Activated T-cell treated with anti-CD3 and anti-CD28 coated beads, Interleukin-2, amount 50 U/mL, for 72 hours (primary cell): ENCODE data around the gene SPSB3. TPM values are rescaled to one million over a fixed set of nuclear protein-coding genes. Genes with fewer than 3 reads are reported as not detected.

Source experiments
- ATAC-seq, 2 donors: fragments of 150-1000 bp; cut with Tn5 transposase; replicated peaks in 1 of 2; 2 replicates each; pipeline ENCODE4 v1.10.0; 2021; ENCODE audit warnings: moderate library complexity in 2 of 2, mild to moderate bottlenecking in 1 of 2
- DNase-seq, 2 donors: peaks; one replicate each; pipeline ENCODE4 v3.0.0; 2021 to 2022; ENCODE audit warnings: mixed read lengths in 1 of 2
- H3K27ac Mint-ChIP-seq: one replicate; pipeline ENCODE4 v1.8.0; 2022; ENCODE audit warnings: mild to moderate bottlenecking, moderate library complexity, mixed read lengths
- H3K27me3 Mint-ChIP-seq: one replicate; pipeline ENCODE4 v1.8.0; 2022; ENCODE audit warnings: low read depth, mixed read lengths
- H3K36me3 Mint-ChIP-seq, 2 donors: one replicate each; pipeline ENCODE4 v1.8.0; 2022; ENCODE audit warnings: mixed read lengths in 2 of 2, mild to moderate bottlenecking in 1 of 2; ENCODE audit not compliant: insufficient read depth in 2 of 2
- H3K4me1 Mint-ChIP-seq: one replicate; pipeline ENCODE4 v1.8.0; 2022; ENCODE audit warnings: low read depth, mixed read lengths
- H3K4me3 Mint-ChIP-seq, 2 donors: one replicate each; pipeline ENCODE4 v1.8.0; 2022; ENCODE audit warnings: mild to moderate bottlenecking in 2 of 2, mixed read lengths in 2 of 2, moderate library complexity in 2 of 2
- H3K9me3 Mint-ChIP-seq, 2 donors: one replicate each; pipeline ENCODE4 v1.8.0; 2022; ENCODE audit warnings: mixed read lengths in 2 of 2
- total RNA-seq, 2 donors: library from RNA; stranded (reverse); gene quantifications; one replicate each; pipeline ENCODE4 v1.2.3, GENCODE V29; 2022

SPSB3 gene
- total RNA-seq, result 10 to 100 TPM; 37.1 to 40.1 TPM

DNA sequence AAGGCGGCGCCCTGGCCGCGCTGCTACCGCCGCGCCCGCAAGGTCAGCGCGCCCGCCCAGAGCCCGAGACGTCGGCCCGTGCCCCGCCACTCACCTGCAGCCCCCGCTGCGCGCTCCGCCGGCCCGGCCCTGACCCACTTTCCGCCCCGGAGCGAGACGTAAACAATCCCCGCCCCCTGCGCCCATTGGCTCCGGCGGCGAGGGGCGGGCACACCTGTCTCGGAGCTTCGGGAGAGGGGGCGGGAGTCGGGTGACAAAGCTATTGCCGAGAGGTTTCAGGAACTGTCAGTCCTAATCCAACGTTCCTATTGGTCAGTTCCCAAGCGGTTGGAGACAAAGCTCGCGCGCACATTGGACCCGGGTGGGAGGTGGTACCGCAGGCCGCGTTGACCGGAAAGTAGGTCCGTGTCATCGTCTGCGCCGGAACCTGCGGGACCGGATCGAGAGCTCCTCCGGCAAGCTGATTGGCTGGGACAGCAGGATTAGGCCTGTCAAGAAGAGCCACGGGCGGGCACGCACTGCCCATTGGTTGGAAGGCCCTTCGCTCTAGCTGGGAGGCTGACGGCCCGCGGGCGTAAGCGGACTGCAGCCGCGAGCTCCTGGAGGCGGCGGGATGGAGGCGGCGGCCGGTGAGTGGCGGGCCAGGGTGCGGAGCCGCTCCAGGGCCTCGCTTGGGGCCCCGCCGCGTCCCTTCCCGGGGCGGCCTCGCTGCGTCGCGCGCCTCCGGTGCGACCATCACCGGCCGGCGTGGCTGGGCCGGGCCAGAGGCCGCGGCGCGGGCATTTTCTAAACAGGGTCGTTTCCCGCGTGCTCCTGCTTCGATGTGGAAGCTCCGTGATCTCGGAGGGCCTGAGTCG lies at the start of gene SPSB3, which contains the start of gene NUBP2:
SPSB3 (minus strand) TSS at position 164 of the 857 bp plus-strand sequence. CDS start 1,088 bp downstream, outside the sequence.
NUBP2 (plus strand) TSS at position 553 of the 857 bp plus-strand sequence; CDS start at position 614, 61 bp downstream.
- Mint-ChIP-seq H3K4me3 (peak within 1 kb of the TSS; percentile 88 to 96), H3K27me3 (no peaks in the 10 kb centered on the region), H3K27ac (peak within 1 kb of the TSS; percentile 61), H3K36me3 (peaks cover 0 to 2% of the 10 kb centered on the region in 2 donors), H3K4me1 (peaks cover 27% of the 10 kb centered on the region), H3K9me3 (no peaks in the 10 kb centered on the region)
- DNase-seq, result peak; percentile 98 to 100
- ATAC-seq, result peak; percentile 91

DNA sequence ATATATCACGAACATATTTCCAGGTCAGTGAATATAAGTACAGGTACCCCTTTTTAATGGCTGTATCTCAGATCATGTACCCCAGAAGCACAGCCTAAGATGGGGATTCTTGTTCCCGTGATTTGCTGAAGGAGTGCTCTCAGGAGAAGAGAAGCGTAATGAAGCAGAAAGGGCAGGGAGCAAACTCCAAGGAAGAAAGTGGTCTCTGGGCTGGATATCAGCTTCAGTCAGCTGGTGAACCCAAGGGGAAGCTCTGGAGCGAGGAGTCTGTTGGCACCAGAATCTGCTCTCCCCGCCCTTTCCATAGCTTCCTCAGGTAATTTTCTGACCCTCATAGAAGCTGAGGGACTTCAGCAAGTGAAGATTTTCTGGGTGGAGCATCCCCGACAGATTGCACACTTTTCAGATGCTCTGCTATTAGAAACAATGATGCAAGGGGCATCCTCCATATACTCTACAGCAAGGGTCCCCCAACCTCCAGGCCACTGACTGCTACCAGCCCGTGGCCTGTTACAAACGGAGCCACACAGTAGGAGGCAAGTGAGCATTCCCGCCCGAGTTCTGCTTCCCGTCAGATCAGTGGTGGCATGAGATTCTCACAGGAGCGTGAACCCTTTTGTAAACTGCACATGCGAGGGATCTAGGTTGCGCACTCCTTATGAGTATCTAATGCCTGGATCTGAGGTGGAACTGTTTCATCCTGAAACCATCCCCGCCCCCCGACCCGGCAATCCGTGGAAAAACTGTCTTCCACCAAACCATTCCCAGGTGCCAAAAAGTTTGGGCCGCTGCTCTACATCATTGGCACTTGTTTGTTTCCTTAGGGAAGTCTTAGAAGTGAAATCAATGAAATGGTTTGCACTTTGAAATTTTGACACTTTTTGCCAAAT lies 49.1 kb upstream of the SPSB3 start:
- Mint-ChIP-seq H3K4me1 (peaks cover 34% of the 10 kb centered on the region), H3K9me3 (no peaks in the 10 kb centered on the region), H3K27ac (no peak overlapping the region), H3K27me3 (no peaks in the 10 kb centered on the region), H3K4me3 (no peak overlapping the region), H3K36me3 (peaks cover 0 to 2% of the 10 kb centered on the region in 2 donors)
- DNase-seq (no peak), ATAC-seq (no peak)

DNA sequence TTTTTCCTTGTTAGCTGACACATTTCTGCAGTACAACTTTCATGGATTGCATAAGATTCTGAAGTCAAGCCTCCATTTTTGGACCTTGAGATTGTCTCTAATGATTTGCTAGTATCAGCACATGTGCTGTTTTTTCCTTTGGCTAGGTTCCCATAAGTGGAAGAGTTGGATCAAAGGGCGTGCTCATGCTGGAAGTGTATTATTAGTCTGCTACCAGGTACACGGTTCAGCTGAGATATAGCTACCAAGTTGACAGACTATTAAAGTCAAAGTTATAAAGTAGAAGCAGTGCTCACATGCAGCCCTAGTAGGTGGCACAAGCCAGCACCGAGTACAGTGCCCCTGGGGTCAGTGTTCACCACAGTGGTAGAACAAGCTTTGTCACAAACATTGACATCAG lies 47.8 kb upstream of the SPSB3 start:
- ATAC-seq, result no peak
- no peak overlapping the region for H3K4me3 Mint-ChIP-seq
- no peaks in the 10 kb centered on the region for H3K27me3 Mint-ChIP-seq
- H3K4me1 Mint-ChIP-seq, result peaks cover 34% of the 10 kb centered on the region
- H3K27ac Mint-ChIP-seq, result no peak overlapping the region
- peaks cover 0 to 2% of the 10 kb centered on the region in 2 donors for H3K36me3 Mint-ChIP-seq
- DNase-seq, result no peak
- H3K9me3 Mint-ChIP-seq, result no peaks in the 10 kb centered on the region

DNA sequence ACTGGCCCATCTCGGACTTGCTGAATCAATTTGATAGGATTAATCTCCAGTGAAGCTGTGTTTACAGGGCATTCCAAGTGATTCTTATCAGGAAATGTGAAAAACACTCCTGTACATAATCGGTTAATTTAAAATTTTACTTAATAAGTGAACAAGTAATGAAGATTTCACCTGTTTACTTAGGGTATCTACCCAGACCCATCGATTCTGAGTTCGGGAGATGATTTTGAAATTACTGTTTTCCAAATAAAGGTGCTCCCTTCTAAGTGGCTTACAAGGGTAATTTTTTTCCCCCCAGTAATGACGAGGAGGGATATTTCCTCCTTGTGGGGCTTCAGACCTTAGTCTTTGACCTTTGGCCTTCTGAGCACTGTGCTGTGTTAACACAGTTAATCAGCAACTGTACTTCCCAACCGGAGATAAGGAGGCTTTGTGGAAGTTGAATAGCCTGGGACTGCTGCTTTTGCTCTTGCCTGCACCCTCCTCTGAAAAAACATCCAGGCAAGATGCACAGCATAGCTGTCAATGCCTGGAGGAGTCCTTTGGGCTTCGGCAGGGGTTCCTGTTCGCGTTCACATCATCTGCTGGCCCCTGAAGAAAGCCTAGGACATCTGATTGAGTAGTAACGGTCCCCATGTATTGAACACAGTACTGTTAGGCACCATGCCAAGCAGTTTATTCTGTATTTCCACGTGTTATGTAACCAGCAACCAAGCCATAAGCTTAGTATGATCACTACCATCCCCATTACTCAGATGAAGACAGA lies 46.5 kb upstream of the SPSB3 start:
- peak overlapping the region; percentile 29 to 61 for H3K4me3 Mint-ChIP-seq
- H3K4me1 Mint-ChIP-seq, result peaks cover 41% of the 10 kb centered on the region
- ATAC-seq (no peak), DNase-seq (no peak)
- peaks cover 0 to 2% of the 10 kb centered on the region in 2 donors for H3K36me3 Mint-ChIP-seq
- H3K27me3 Mint-ChIP-seq, result no peaks in the 10 kb centered on the region
- H3K9me3 Mint-ChIP-seq, result no peaks in the 10 kb centered on the region
- H3K27ac Mint-ChIP-seq, result peak overlapping the region; percentile 23

DNA sequence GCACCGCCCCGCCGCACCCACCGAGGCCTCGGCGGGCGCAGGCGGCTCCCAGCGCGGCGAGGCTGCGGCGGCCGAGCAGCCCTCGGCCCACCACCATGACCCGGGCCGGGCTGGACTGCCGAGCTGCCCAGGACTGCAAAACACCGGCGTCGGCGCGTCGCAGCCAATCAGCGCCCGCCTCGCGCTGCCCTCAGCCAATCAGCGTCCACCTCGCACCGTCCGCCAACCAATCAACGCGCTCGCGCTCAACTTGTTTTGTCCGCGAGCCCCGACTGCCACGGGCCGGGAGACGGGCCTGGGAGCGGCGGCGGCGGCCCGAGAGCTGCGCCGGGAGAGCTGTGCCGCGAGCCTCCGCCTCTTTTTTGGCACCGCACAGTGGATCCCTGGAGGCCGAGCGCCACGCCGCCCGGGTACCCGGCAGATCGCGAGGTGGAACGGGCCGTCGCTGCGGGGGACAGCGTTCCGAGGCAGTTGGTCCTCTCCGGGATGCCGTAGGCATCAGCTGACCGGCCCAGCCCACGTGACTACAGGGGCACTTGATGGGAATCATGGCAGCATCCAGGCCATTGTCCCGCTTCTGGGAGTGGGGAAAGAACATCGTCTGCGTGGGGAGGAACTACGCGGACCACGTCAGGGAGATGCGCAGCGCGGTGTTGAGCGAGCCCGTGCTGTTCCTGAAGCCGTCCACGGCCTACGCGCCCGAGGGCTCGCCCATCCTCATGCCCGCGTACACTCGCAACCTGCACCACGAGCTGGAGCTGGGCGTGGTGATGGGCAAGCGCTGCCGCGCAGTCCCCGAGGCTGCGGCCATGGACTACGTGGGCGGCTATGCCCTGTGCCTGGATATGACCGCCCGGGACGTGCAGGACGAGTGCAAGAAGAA lies 44.6 kb upstream of the SPSB3 start, which contains the start of the genes FAHD1 and HAGH:
FAHD1 (plus strand) TSS at position 516 of the 883 bp plus-strand sequence; CDS start at position 549, 33 bp downstream.
HAGH (minus strand) TSS at position 135 of the 883 bp plus-strand sequence; CDS start at position 97, 38 bp downstream.
- no peaks in the 10 kb centered on the region for H3K27me3 Mint-ChIP-seq
- H3K27ac Mint-ChIP-seq, result peak within 1 kb of the TSS; percentile 82
- DNase-seq (peak; percentile 93 to 94), ATAC-seq (peak; percentile 89)
- H3K9me3 Mint-ChIP-seq, result no peaks in the 10 kb centered on the region
- H3K4me1 Mint-ChIP-seq, result peaks cover 41% of the 10 kb centered on the region
- H3K36me3 Mint-ChIP-seq, result peaks cover 0 to 2% of the 10 kb centered on the region in 2 donors
- peak within 1 kb of the TSS; percentile 95 to 96 for H3K4me3 Mint-ChIP-seq

DNA sequence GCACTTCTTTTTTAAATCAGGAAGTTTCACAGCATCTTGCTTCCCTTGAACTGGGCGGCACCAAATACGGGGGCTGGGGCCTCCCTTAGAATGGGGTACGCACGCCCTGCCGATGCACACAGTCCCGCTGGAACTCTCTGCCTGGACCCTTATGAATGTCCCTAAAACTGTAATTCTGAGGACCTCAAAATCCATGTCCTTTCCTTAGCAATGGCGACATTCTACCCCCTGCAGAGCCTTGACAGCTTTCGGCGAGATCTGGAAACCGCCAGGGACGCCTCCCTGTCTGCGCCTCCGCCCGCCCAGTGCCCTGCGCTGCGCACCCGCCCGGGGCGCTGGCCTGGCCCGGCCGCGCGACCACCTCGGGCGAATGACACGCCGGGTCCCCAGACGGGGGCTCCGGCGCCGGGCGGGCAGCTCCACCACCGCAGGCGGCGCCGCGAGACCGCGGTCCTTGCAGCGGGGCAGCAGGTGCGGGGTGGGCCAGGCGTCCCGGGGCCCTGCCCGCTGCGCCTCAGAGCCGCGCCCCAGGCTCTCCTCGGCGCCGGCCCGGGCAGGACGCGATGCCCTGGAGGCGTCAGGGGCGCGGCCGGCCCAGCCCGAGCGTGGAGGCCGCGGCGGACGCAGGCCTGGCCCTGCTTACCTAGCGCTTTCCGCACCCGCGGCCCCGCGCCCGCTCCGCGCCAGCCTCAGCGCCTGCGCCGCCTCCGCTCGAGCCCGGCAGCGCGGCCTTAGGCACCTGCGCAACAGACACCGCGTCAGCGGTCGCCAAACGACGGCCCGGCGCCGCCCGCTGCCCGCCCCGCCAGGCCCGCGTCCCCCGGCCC lies 43.7 kb upstream of the SPSB3 start:
- Mint-ChIP-seq H3K4me3 (peak overlapping the region; percentile 80 to 85), H3K36me3 (peaks cover 0 to 2% of the 10 kb centered on the region in 2 donors), H3K9me3 (no peaks in the 10 kb centered on the region), H3K27me3 (no peaks in the 10 kb centered on the region), H3K27ac (peak overlapping the region; percentile 54), H3K4me1 (peaks cover 41% of the 10 kb centered on the region)
- ATAC-seq (peak; percentile 73 to 81), DNase-seq (peak; percentile 74 to 81)

DNA sequence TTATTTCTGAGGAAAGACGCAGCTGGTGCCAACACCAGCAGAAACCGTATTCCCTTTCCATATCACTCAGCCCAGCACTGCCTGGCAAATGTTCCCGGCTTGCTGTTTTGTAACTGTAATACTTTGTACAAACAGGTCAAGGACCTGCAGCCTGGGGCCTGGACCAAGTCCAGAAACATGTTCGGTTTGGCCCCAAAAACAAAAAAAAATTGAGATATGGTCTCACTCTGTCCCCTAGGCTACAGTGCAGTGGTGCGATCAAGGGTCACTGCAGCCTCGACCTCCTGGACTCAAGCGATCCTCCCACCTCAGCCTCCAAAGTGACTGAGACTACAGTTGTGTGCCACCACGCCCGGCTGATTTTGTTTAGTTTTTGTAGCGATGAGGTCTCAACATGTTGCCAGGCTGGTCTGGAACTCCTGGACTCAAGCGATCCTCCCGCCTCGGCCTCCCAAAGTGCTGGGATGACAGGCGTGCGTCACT lies 43.1 kb upstream of the SPSB3 start:
- H3K36me3 Mint-ChIP-seq, result peaks cover 0 to 2% of the 10 kb centered on the region in 2 donors
- peak overlapping the region; percentile 54 for H3K27ac Mint-ChIP-seq
- H3K27me3 Mint-ChIP-seq, result no peaks in the 10 kb centered on the region
- peak overlapping the region; percentile 80 to 85 for H3K4me3 Mint-ChIP-seq
- ATAC-seq, result no peak
- H3K4me1 Mint-ChIP-seq, result peaks cover 39% of the 10 kb centered on the region
- no peak for DNase-seq
- no peaks in the 10 kb centered on the region for H3K9me3 Mint-ChIP-seq

DNA sequence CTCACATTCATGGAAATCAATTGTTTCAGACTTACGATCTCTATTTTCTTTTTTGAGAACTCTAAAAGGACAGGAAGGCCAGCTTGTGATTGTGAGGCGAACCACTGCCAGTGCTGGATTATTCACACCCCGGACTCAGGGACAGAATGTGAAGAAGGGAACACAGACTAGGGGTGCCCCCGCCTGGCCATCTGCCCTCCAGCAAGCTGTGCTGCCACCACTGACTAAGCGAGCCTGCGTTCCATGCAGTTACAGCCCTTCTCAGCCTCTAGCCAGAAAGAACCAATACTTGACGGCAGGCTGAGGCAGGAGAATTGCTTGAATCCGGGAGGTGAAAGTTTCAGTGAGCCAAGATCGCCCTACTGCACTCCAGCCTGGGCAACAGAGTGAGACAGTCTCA lies 41.5 kb upstream of the SPSB3 start:
- DNase-seq, result peak; percentile 10 to 19
- Mint-ChIP-seq H3K9me3 (no peaks in the 10 kb centered on the region), H3K36me3 (peaks cover 0 to 2% of the 10 kb centered on the region in 2 donors), H3K27ac (no peak overlapping the region), H3K4me3 (no peak overlapping the region), H3K27me3 (no peaks in the 10 kb centered on the region), H3K4me1 (peaks cover 25% of the 10 kb centered on the region)
- no peak for ATAC-seq

DNA sequence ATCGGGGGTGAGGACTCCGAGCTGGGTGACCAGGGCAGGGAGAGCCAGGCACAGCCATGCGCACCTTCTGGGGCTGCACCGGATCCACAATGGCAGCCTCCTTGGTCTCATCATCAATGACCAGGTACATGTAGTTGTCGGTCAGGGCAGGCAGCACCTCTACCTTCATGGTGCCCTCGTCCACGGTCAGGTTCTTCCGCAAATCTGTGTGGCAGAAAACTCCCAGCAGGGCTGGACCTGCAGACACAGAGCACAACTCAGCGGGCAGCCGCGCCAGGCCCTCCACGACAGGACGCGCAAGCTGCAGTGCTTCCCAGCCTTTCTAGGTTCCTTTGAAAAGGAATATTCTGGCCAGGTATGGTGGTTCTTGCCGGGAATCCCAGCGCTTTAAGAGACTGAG lies 40.4 kb upstream of the SPSB3 start:
- Mint-ChIP-seq H3K27ac (no peak overlapping the region), H3K9me3 (no peaks in the 10 kb centered on the region), H3K36me3 (peaks cover 0 to 2% of the 10 kb centered on the region in 2 donors), H3K4me3 (no peak overlapping the region), H3K4me1 (peaks cover 14% of the 10 kb centered on the region), H3K27me3 (no peaks in the 10 kb centered on the region)
- ATAC-seq (no peak), DNase-seq (no peak)

DNA sequence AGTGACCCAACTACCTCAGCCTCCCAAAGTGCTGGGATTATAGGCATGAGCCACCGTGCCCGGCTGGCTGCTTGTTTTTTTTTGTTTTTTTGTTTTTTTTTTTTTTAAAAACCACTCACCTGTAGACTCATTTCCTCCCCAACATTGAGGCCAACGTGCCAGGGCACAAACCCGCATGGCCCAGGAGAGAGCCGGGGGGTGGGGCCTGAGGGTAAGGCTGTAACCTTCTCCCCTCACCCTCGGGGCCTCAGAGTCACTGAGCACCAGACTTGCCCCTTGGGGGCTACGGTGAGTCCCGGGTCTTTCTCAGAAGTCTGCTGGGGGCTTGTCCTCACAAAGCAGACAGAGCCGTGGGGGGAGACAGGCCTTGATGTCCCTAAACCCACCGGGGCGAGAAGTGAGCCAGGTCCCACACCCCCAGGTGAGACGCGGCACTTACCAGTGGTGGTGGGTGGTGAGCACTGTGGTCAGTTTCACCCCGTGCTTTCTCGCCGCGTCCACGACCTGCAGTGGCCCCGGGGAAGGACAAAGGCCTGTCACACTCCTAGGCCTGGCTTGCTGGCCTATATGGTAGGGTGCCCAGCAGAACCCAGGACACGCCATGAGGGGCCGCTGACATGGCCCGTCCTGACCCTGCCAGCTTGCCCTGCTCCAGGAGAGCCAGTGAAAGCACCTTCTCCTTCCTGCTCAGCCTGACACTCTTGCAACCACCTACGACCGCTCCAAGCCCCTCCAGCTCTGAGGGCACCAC lies 39.7 kb upstream of the SPSB3 start:
- H3K36me3 Mint-ChIP-seq, result peaks cover 0 to 2% of the 10 kb centered on the region in 2 donors
- ATAC-seq (no peak), DNase-seq (no peak)
- H3K4me1 Mint-ChIP-seq, result peaks cover 8% of the 10 kb centered on the region
- H3K9me3 Mint-ChIP-seq, result no peaks in the 10 kb centered on the region
- H3K27ac Mint-ChIP-seq, result no peak overlapping the region
- H3K4me3 Mint-ChIP-seq, result no peak overlapping the region
- no peaks in the 10 kb centered on the region for H3K27me3 Mint-ChIP-seq
